Cerebellar cortex (tissue), 1 donor: ENCODE data around the gene ARGLU1.

Experiments used
- DNase-seq: peaks from one replicate; pipeline ENCODE4 v3.0.0-alpha.2; 2015; ENCODE audit warnings: low spot score

The ARGLU1 gene

DNA sequence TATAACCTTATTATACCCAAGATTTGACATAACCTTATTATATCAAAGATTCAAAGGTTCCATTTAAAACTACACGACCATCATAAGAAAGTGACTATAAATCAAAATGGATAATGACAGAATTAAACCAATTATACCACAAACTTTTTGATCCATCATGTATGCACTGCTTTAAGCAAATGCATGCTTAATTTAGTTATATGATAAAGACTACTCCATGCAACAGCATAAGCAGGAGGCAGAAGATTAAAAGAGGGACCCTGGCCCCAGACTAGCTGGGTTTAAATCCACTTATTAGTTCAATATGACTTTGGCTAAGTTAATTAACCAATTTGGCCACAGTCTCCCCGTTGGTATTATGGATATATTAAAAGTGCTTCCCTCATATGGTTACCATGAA is 43.8 kb downstream of the ARGLU1 start:
- DNase-seq: no peak

DNA sequence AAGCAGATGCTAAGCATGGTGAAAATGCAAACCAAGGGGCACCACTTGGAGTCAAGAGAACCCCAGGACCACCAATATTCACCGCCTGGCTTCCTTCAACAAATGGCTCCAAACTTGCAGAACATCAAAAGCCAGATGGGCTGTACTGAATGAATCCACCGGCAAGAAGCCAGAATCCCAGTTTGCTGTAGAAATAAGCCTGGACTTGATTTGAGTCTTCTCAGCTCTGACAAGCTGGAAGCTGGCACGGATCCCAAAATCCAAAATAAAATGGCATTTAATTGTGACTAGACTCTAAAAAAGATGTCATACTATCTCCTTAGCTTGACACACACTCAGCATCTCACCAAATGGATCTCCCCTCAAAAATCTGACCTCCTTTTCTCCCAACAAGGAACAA is 44.4 kb downstream of the ARGLU1 start:
- DNase-seq: peak; percentile 87

GRCh38 chr13:106522898-106523525 is 44.9 kb downstream of the ARGLU1 start:
- no peak for DNase-seq

DNA sequence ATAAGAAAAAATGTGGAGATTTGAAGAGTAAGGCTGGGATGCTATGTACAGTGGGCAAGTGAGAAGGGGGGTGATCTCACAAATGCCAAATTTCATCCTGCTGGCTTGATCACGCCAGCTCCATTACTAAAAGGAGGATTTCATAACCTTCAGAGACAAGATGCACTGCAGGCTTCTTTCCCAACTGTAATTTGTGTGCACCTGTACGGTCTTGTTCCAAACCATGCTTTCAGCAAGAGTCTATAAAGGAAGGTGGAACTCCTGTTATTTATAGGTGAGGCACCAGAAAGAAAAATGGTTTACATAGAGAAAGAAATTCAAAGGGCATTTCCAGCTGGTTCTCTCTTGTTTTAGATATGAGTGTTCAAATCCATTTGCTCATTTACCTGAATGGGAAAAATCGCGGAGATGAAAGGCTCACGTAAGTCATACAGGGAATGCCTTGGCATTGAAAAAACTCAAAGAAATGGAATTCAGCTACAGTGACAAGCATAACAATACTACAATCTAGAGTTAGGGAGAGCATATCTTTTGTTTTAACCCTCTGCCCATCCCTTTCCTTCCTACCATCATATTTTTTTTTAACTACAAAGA is 45.7 kb downstream of the ARGLU1 start:
- no peak for DNase-seq

GRCh38 chr13:106521095-106521799 is 46.7 kb downstream of the ARGLU1 start:
- no peak for DNase-seq

- no peak for DNase-seq
Measured at GRCh38 chr13:106520251-106521054, 47.5 kb downstream of the ARGLU1 start.

DNA sequence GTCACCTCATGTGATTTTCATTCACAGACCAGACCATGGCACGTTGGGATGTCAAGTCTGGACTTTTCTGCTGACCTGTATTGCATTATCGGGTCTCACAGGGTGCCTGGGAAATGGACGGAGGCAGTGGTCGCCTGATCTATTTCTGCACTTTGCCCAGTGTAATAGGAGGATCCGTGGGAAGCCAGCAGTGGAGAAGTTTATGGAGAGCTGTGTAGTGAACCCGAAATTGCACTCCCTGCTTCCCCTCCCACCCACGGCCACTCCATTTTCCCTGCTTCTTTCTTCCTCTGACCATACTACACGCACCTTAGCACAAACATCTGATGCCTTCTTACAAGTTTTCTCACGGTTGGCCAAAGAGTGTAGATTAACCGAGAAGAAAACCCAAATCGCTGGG is 49.4 kb downstream of the ARGLU1 start:
- DNase-seq: no peak

GRCh38 chr13:106517109-106517847 is 50.7 kb downstream of the ARGLU1 start:
- no peak for DNase-seq

DNA sequence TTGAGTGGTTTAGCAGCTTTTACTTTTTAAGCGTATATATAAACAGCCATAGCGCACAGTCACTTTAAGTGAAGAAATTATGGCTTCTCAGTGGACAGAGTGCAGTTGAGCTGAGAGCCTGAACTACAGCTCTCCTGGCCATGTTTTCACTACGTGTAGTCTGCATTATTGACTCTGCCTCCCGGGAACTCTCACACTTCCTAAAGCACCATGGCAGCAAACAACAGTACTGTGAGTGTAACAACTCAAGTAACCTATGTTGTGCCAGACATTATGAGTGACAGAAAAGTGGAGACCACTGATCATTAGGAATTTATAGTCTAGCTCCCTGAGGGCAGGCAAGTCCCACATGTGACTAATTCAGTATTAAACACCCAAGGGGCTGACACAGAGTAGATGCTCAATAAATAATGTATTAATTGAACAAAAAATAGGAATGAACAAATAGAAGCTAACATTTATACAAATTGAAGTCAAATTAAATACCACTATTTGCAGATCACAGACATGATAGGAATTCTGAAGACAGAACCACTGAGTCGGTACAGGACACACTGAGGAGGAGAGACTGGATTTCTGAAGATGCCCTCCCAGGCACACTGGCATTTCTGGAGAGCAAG is 52.2 kb downstream of the ARGLU1 start:
- no peak for DNase-seq

GRCh38 chr13:106514928-106515634 is 52.9 kb downstream of the ARGLU1 start:
- DNase-seq: no peak

- no peak for DNase-seq
Measured at GRCh38 chr13:106513025-106513983, 54.6 kb downstream of the ARGLU1 start.

- DNase-seq: no peak
Measured at GRCh38 chr13:106507560-106508274, 60.2 kb downstream of the ARGLU1 start.

DNA sequence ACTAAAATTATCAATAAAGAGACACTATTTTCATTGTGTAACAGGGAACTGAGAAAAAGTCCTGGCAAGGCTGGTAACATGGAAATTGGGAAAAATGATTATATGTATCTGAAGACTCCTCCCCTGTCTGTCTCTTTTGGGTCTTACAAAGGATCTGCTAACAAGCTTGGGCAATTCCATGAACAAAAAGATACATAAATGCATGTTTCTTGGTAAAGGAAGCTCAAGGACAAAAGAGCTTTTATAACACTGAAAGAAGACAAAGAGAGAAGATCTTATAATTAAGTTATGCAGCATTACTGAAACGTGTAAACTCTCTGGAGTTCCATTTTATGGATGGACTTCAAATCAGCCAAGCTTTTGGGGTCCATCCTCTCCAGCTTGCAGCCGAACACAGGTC is 61.7 kb downstream of the ARGLU1 start:
- no peak for DNase-seq

GRCh38 chr13:106505732-106506131 is 62.2 kb downstream of the ARGLU1 start:
- DNase-seq: no peak

DNA sequence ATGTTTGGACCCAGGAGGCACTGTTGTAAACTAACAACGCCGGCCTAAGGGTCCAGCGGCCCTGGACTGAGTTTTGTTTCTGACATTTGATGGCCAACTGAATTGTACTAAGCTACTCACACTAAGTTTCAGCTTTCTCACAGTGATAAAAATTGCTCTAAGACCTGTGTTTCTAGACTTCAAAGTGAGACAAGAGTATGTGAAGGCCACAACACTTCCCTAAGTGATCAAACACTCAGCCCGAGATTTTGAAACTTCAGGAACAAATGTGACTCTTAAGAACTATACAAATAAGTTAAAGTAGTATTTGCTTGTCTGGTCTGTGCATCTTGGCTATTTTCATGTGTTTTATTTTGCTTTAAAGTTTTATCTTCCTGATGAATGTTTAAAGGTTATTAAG is 62.6 kb downstream of the ARGLU1 start:
- no peak for DNase-seq

DNA sequence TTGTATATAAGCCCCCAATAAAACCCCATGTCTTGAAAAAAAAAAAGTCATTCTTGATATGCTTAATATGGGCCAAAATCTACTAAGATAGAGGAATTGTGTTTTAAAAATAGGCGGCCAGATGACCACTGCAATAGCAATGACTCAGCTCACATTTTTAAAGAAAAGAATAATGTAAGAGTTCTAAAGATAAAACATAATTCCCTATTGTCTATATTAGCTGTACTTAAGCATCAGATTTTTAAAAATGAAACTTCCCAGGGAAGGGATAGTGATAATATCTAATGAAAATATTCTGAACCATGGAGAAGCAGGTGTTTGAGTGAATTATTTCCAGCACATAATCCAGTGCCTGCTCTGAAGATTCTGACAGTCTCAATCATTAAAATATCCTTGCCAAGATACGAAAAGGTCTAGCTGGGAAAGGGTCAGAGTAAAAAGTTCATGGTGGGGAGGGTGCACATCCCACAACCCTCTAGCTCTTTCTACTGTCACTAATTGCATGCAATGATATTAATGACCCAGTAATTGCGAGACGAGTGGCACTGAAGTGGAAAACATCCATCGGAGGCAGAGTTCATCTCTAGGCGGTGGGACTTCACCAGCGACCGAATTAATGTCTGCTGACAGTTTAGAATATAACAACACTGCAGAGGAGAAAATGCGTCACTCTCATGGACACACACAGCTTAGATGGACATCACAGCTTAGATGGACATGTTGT is 64.0 kb downstream of the ARGLU1 start:
- DNase-seq: no peak

GRCh38 chr13:106503272-106503671 is 64.7 kb downstream of the ARGLU1 start:
- DNase-seq: no peak

GRCh38 chr13:106500445-106500844 is 67.5 kb downstream of the ARGLU1 start:
- no peak for DNase-seq
